Left ventricle myocardium inferior (tissue), 1 donor: ENCODE data around the gene DTNB. TPM values are rescaled to one million over a fixed set of nuclear protein-coding genes. Genes with fewer than 3 reads are reported as not detected.

Source experiments
- DNase-seq: peaks from one replicate; pipeline ENCODE4 v3.0.0-alpha.2; 2020
- H3K27ac ChIP-seq: fragments of 200-600 bp; replicated peaks from 2 replicates; pipeline ENCODE4 v1.8.0; 2021
- H3K27me3 ChIP-seq: fragments of 200-600 bp; 2 replicates; pipeline ENCODE4 v1.8.0; 2021; ENCODE audit warnings: low read depth
- H3K36me3 ChIP-seq: fragments of 200-600 bp; 2 replicates; pipeline ENCODE4 v1.8.0; 2021
- H3K4me1 ChIP-seq: fragments of 200-600 bp; 2 replicates; pipeline ENCODE4 v1.8.0; 2021
- H3K4me3 ChIP-seq: fragments of 200-600 bp; 2 replicates; pipeline ENCODE4 v1.8.0; 2021; ENCODE audit warnings: mild to moderate bottlenecking, moderate library complexity
- H3K9me3 ChIP-seq: fragments of 200-600 bp; replicated peaks from 2 replicates; pipeline ENCODE4 v1.8.0; 2021
- intact Hi-C: fragments of 100-400 bp; cut with micrococcal nuclease; formaldehyde crosslinking; loops from one replicate; pipeline ENCODE4 v1.11.0; 2022
- microRNA-seq: library from miRNA; unstranded; fragments of <30 nt; microRNA quantifications from one replicate; pipeline ENCODE4 v1.2.0, GENCODE V29; 2020
- total RNA-seq: library from RNA; stranded (reverse); fragmentation: NEBNext Ultra II Directional; extraction: Animal tissue kit (Norgen Biotek cat#: 25700); gene quantifications from one replicate; pipeline ENCODE4 v1.2.1, GENCODE V29; 2021
- TF ChIP-seq, protein P1 (sequence below): fragments of 200-600 bp; IDR thresholded peaks from 2 replicates; pipeline ENCODE4 v1.8.0; 2021; ENCODE audit warnings: antibody characterized with exemption, mild to moderate bottlenecking, borderline replicate concordance
- donor health status: DM: no; HTN: yes; CAD: no; lungs with severe emphysema.

The DTNB gene
- total RNA-seq, 1 donor from 2014 or later, result 4.5 TPM

DNA sequence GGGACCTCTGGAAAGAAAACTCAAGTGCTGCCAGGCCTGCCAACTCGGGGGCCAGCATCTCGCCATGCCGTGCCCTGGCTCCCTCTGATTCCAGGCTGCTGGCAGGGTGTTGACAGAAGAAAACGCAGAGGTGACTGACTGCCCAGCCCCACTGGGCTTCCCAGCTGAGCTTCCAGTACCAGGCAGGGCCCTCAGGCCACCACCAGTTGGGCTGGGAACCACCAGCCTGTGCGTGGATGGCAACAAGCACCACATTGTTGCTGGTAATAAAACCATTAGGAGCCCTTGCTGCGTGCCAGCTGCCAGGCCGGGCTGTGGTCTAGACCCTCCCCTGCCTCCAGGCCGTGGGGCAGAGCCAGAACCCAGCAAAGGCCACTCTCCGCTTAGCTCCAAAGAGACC, 340.8 kb downstream of the DTNB start:
- TF ChIP-seq, protein P1, sequence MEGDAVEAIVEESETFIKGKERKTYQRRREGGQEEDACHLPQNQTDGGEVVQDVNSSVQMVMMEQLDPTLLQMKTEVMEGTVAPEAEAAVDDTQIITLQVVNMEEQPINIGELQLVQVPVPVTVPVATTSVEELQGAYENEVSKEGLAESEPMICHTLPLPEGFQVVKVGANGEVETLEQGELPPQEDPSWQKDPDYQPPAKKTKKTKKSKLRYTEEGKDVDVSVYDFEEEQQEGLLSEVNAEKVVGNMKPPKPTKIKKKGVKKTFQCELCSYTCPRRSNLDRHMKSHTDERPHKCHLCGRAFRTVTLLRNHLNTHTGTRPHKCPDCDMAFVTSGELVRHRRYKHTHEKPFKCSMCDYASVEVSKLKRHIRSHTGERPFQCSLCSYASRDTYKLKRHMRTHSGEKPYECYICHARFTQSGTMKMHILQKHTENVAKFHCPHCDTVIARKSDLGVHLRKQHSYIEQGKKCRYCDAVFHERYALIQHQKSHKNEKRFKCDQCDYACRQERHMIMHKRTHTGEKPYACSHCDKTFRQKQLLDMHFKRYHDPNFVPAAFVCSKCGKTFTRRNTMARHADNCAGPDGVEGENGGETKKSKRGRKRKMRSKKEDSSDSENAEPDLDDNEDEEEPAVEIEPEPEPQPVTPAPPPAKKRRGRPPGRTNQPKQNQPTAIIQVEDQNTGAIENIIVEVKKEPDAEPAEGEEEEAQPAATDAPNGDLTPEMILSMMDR, result no peak
- Histone ChIP-seq H3K4me1 (peaks cover 96% of the 10 kb centered on the region), H3K27ac (peak overlapping the region; percentile 70), H3K27me3 (no peaks in the 10 kb centered on the region), H3K4me3 (no peak overlapping the region), H3K9me3 (no peaks in the 10 kb centered on the region), H3K36me3 (no peaks in the 10 kb centered on the region)
- intact Hi-C loops, result no loop called here
- peak; percentile 59 for DNase-seq

DNA sequence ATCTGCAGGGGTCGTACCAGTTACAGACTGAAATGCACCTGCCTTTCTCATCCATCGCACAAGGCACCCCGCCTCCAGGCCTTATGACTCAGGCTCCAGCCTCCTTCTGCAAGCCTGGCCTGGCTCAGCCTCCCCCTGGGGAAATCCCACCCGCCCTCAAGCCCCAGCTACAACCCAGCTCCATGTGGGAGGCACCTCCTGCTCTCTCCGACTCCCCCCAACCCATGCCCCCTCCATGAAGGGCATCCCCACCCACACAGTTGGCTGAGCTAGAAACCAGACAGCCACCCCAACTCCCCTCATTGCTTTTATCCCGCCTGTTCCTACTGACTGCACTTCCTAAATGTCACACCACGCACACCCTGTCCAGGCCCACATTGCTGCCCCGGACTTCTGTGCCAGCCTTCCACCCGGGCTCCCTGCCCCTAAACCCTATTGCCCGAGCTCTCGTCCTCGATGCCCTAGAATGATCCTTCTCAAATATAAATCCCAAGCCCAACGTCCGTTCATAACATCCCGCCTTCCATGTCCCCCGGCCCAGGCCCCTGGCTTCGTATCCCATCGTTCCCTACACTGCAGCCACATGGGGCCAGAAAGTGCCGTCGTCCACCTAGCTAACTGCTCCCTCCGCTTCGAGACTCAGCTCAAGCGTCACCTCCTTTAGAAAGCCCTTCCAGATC, 341.6 kb downstream of the DTNB start:
- Histone ChIP-seq H3K4me1 (peaks cover 89% of the 10 kb centered on the region), H3K9me3 (peaks cover 4% of the 10 kb centered on the region), H3K36me3 (peaks cover 4% of the 10 kb centered on the region), H3K27me3 (no peaks in the 10 kb centered on the region), H3K4me3 (no peak overlapping the region), H3K27ac (peak overlapping the region; percentile 70)
- TF ChIP-seq, protein P1, result no peak
- intact Hi-C loops, result no loop called here
- peak; percentile 14 for DNase-seq

DNA sequence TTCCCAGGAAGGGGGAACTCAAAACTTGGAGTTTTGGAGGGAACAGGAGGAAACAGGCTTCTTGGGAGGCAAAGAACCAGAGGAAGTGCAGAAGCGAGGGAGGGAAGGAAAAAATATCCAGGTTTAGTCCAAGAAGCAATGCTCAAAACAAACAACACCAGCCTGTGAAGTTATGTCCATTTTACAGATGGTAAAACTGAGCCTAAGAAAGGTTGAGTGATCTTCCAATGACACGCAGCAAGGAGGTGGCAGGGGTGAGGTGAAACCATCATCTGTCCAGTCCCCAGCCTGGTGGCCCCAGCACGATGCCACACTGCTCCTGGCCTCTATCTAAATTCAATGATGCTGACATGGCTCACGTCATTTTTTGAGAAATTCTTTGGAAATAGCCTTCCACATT, 342.4 kb downstream of the DTNB start:
- H3K36me3 ChIP-seq, result peaks cover 12% of the 10 kb centered on the region
- intact Hi-C loops, result no loop called here
- peaks cover 80% of the 10 kb centered on the region for H3K4me1 ChIP-seq
- H3K4me3 ChIP-seq, result no peak overlapping the region
- H3K27ac ChIP-seq, result no peak overlapping the region
- H3K27me3 ChIP-seq, result no peaks in the 10 kb centered on the region
- no peak for DNase-seq
- H3K9me3 ChIP-seq, result peaks cover 11% of the 10 kb centered on the region
- TF ChIP-seq, protein P1, result no peak

DNA sequence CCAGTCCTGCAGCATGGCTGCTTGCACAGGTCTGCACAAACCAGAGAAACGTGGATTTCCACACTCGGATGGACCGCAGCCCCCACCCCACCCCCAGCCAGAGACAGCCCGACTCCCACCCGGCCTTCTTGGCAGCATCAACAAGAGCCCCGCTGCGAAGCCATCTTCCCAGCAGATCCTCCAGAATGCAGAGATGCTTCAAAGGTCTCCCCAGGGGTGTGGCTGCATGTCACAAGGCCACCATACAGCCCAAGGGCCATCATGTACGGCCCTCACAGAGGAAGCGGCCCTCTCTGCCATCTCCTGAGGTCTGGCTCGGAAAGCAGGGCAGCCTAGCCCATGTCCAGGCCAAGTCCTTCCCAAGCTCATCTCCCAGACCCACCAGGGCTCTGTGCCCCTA, 343.1 kb downstream of the DTNB start:
- Histone ChIP-seq H3K36me3 (peaks cover 12% of the 10 kb centered on the region), H3K4me3 (no peak overlapping the region), H3K27ac (no peak overlapping the region), H3K4me1 (peaks cover 78% of the 10 kb centered on the region), H3K9me3 (peaks cover 11% of the 10 kb centered on the region), H3K27me3 (no peaks in the 10 kb centered on the region)
- TF ChIP-seq, protein P1, result no peak
- intact Hi-C loops, result no loop called here
- peak; percentile 7 for DNase-seq

DNA sequence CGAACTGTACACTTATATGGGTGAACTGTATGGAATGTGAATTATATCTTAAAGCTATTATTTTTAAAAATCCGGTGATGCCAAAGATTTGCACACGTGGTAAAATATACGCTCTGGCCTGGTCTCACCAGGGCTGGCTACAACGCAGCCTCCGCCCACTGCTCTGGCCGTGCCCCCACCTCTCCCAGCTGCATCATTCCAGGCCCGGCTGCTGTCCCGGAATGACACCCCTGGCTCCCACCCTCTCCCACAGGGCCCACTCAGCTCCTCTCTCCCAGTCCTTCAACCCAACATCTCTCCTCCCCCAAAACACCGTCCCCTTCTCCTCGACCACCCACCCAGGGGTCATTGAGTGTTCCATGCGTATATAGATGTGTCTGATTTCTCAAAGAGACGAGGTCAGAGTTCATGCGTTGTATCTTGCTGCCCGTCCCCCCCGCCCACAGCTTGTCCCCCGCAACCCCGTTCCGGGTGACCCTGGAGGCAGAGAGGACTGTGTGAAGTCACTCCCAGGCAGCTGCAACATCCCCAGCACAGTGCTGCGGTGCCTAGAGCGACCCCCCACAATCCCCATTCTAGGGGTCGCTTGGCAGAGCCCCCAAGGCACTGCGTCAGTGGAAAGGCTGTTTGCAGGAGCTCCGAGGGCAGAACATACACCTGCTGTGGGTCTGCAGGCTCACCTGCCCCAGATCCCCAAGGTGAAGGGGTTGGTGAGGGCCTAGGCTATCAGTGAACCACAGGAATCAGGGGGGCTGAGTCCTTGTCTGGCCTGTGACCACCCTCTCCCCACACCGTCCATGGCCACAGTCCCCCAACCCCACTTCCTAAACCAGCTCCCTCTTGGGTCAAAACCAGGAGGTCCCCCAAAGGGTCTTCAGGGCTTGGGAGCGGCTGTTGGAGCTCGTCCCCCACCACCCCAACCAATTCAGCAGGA, 345.0 kb downstream of the DTNB start:
- TF ChIP-seq, protein P1, result no peak
- peak; percentile 25 for DNase-seq
- intact Hi-C loops, result no loop called here
- Histone ChIP-seq H3K9me3 (peaks cover 11% of the 10 kb centered on the region), H3K4me1 (peaks cover 78% of the 10 kb centered on the region), H3K4me3 (no peak overlapping the region), H3K27me3 (no peaks in the 10 kb centered on the region), H3K36me3 (peaks cover 12% of the 10 kb centered on the region), H3K27ac (no peak overlapping the region)

Small RNAs within 50 kb of the gene (microRNA-seq; reads per million reads assigned to microRNA genes)
- 57.1 reads per million, percentile 50 among the genes with 10 or more reads in this experiment for gene MIR1301

Other genes with a start within 250 kb of the DTNB start
- gene ASXL2, start 204.9 kb upstream of the DTNB start, total RNA-seq, result 19.1 TPM